ENCODE results near the gene PMM1. TPM values are rescaled to one million over a fixed set of nuclear protein-coding genes. Genes with fewer than 3 reads are reported as not detected.
"Not testable (repeated sequence)": the region's sequence is repeated elsewhere in the genome, so short reads cannot be mapped to it uniquely, and the experiment has no call there.

PMM1 gene
- polyA plus RNA-seq, 1 donor (not counting 4 experiments of a cell fraction or from before 2014, with no cell fraction given) = 39.6 TPM

GRCh38 chr22:41574847-41575381, 14.7 kb downstream of the PMM1 start:
- dilution Hi-C loops (cut with MboI; ENCODE audit: extremely low pct_ligation_motif_present, low sequenced_read_pairs) = no loop called here
- peaks cover 2% of the 10 kb centered on the region for H3K9me1 ChIP-seq (ENCODE audit: control insufficient read depth, extremely low read depth, insufficient read depth, low read length)
- H3K4me2 ChIP-seq (ENCODE audit: control insufficient read depth, extremely low read depth, insufficient read depth, low read depth, low read length) = no peak overlapping the region
- DNase-seq (ENCODE audit: low read depth, low spot score) (no peak), FAIRE-seq (no peak)
- H3K27me3 ChIP-seq (ENCODE audit: control insufficient read depth, extremely low read depth, insufficient read depth, low read length) = no peaks in the 10 kb centered on the region
- no peaks in the 10 kb centered on the region for H3K4me1 ChIP-seq (ENCODE audit: control insufficient read depth, extremely low read depth, insufficient read depth, low read length)
- no peaks in the 10 kb centered on the region for H3K9me3 ChIP-seq (ENCODE audit: control insufficient read depth, low read depth, low read length)
- no peaks in the 10 kb centered on the region for H3K79me2 ChIP-seq (ENCODE audit: control insufficient read depth, insufficient read depth, low read length)
- no peak overlapping the region for H3K4me3 ChIP-seq (ENCODE audit: control insufficient read depth in 2 of 3, extremely low read depth in 1 of 3, insufficient read depth in 2 of 3, low read depth in 1 of 3, low read length in 3 of 3)
- peaks cover 4% of the 10 kb centered on the region for H4K20me1 ChIP-seq (ENCODE audit: control insufficient read depth, extremely low read depth, insufficient read depth, low read length)
- H2AFZ ChIP-seq (ENCODE audit: control insufficient read depth, low read length) = no peak overlapping the region
- H3K27ac ChIP-seq (ENCODE audit: control insufficient read depth, insufficient read depth, low read length) = no peak overlapping the region
- H3K9ac ChIP-seq (ENCODE audit: control insufficient read depth, extremely low read depth, insufficient read depth, low read length) = no peak overlapping the region
- TF ChIP-seq EZH2 (IDR thresholded peaks at IDR 0.05; ENCODE audit: low read length) = no peak
- peaks cover 21 to 33% of the 10 kb centered on the region in 2 experiments for H3K36me3 ChIP-seq (ENCODE audit: control insufficient read depth in 2 of 2, extremely low read depth in 1 of 2, insufficient read depth in 2 of 2, low read length in 2 of 2)

- H3K36me3 ChIP-seq (ENCODE audit: control insufficient read depth in 2 of 2, extremely low read depth in 1 of 2, insufficient read depth in 2 of 2, low read length in 2 of 2) = peaks cover 15 to 25% of the 10 kb centered on the region in 2 experiments
- H3K27ac ChIP-seq (ENCODE audit: control insufficient read depth, insufficient read depth, low read length) = no peak overlapping the region
- no peaks in the 10 kb centered on the region for H3K79me2 ChIP-seq (ENCODE audit: control insufficient read depth, insufficient read depth, low read length)
- H3K9ac ChIP-seq (ENCODE audit: control insufficient read depth, extremely low read depth, insufficient read depth, low read length) = no peak overlapping the region
- dilution Hi-C loops (cut with MboI; ENCODE audit: extremely low pct_ligation_motif_present, low sequenced_read_pairs) = no loop called here
- no peak overlapping the region for H3K4me3 ChIP-seq (ENCODE audit: control insufficient read depth in 2 of 3, extremely low read depth in 1 of 3, insufficient read depth in 2 of 3, low read depth in 1 of 3, low read length in 3 of 3)
- no peak for TF ChIP-seq CTCF (optimal IDR thresholded peaks at IDR 0.05 in 1 of 3, IDR thresholded peaks at IDR 0.05 in 1 of 3, conservative IDR thresholded peaks at IDR 0.05 in 1 of 3; ENCODE audit: extremely low read depth in 1 of 3, insufficient read depth in 2 of 3, low read length in 3 of 3)
- no peaks in the 10 kb centered on the region for H3K27me3 ChIP-seq (ENCODE audit: control insufficient read depth, extremely low read depth, insufficient read depth, low read length)
- no peak overlapping the region for H2AFZ ChIP-seq (ENCODE audit: control insufficient read depth, low read length)
- no peak for DNase-seq (ENCODE audit: low read depth, low spot score)
- peaks cover 4% of the 10 kb centered on the region for H4K20me1 ChIP-seq (ENCODE audit: control insufficient read depth, extremely low read depth, insufficient read depth, low read length)
- no peaks in the 10 kb centered on the region for H3K4me1 ChIP-seq (ENCODE audit: control insufficient read depth, extremely low read depth, insufficient read depth, low read length)
- peaks cover 2% of the 10 kb centered on the region for H3K9me1 ChIP-seq (ENCODE audit: control insufficient read depth, extremely low read depth, insufficient read depth, low read length)
- no peak overlapping the region for H3K4me2 ChIP-seq (ENCODE audit: control insufficient read depth, extremely low read depth, insufficient read depth, low read depth, low read length)
- no peaks in the 10 kb centered on the region for H3K9me3 ChIP-seq (ENCODE audit: control insufficient read depth, low read depth, low read length)
- FAIRE-seq = no peak
Measured at GRCh38 chr22:41573677-41574076, 16.0 kb downstream of the PMM1 start.

- H3K9ac ChIP-seq (ENCODE audit: control insufficient read depth, extremely low read depth, insufficient read depth, low read length); DNase-seq (ENCODE audit: low read depth, low spot score); H4K20me1 ChIP-seq (ENCODE audit: control insufficient read depth, extremely low read depth, insufficient read depth, low read length); FAIRE-seq; H3K27ac ChIP-seq (ENCODE audit: control insufficient read depth, insufficient read depth, low read length); H2AFZ ChIP-seq (ENCODE audit: control insufficient read depth, low read length); H3K4me1 ChIP-seq (ENCODE audit: control insufficient read depth, extremely low read depth, insufficient read depth, low read length); H3K79me2 ChIP-seq (ENCODE audit: control insufficient read depth, insufficient read depth, low read length); H3K9me3 ChIP-seq (ENCODE audit: control insufficient read depth, low read depth, low read length); H3K27me3 ChIP-seq (ENCODE audit: control insufficient read depth, extremely low read depth, insufficient read depth, low read length); H3K4me2 ChIP-seq (ENCODE audit: control insufficient read depth, extremely low read depth, insufficient read depth, low read depth, low read length); H3K9me1 ChIP-seq (ENCODE audit: control insufficient read depth, extremely low read depth, insufficient read depth, low read length); H3K4me3 ChIP-seq (ENCODE audit: control insufficient read depth in 2 of 3, extremely low read depth in 1 of 3, insufficient read depth in 2 of 3, low read depth in 1 of 3, low read length in 3 of 3); dilution Hi-C loops (cut with MboI; ENCODE audit: extremely low pct_ligation_motif_present, low sequenced_read_pairs): not testable (repeated sequence)
- H3K36me3 ChIP-seq (ENCODE audit: control insufficient read depth in 2 of 2, extremely low read depth in 1 of 2, insufficient read depth in 2 of 2, low read length in 2 of 2) = peaks cover 10 to 16% of the 10 kb centered on the region in 2 experiments
Measured at GRCh38 chr22:41572305-41572704, 17.3 kb downstream of the PMM1 start.
